GM21737 (cell line): Measurements from ENCODE around the gene PKD2.
"Not testable (repeated sequence)": the region's sequence is repeated elsewhere in the genome, so short reads cannot be mapped to it uniquely, and the experiment has no call there.

Experiments
- ATAC-seq: cut with Tn5 transposase; IDR thresholded peaks from one replicate; pipeline ENCODE4 v1.9.1; 2021; ENCODE audit warnings: mild to moderate bottlenecking, moderate library complexity; ENCODE audit not compliant: unreplicated experiment

Gene PKD2

GRCh38 chr4:87985887-87986200, 21.6 kb upstream of the PKD2 start:
- ATAC-seq: no peak

- no peak for ATAC-seq
Observed at GRCh38 chr4:87986508-87986907, 20.9 kb upstream of the PKD2 start.

GRCh38 chr4:87989765-87990164, 17.7 kb upstream of the PKD2 start:
- no peak for ATAC-seq

GRCh38 chr4:87995435-87995834, 12.0 kb upstream of the PKD2 start:
- ATAC-seq: no peak

- ATAC-seq: not testable (repeated sequence)
Observed at GRCh38 chr4:87999191-87999691, 8.2 kb upstream of the PKD2 start.

GRCh38 chr4:88001871-88002270, 5.6 kb upstream of the PKD2 start:
- ATAC-seq: no peak

- ATAC-seq: no peak
Observed at GRCh38 chr4:88002786-88003185, 4.6 kb upstream of the PKD2 start.

- ATAC-seq: no peak
Observed at GRCh38 chr4:88003261-88003660, 4.2 kb upstream of the PKD2 start.

- no peak for ATAC-seq
Observed at GRCh38 chr4:88005076-88005475, 2.4 kb upstream of the PKD2 start.

- no peak for ATAC-seq
Observed at GRCh38 chr4:88005946-88006345, 1.5 kb upstream of the PKD2 start.

- no peak for ATAC-seq
Observed at GRCh38 chr4:88006956-88007303, 505 bp upstream of the PKD2 start.

- ATAC-seq: peak; percentile 33
Observed at GRCh38 chr4:88008122-88008742, 797 bp downstream of the PKD2 start.

GRCh38 chr4:88008743-88009171, 1.3 kb downstream of the PKD2 start:
- no peak for ATAC-seq

GRCh38 chr4:88009871-88010270, 2.4 kb downstream of the PKD2 start:
- no peak for ATAC-seq

GRCh38 chr4:88010966-88011365, 3.5 kb downstream of the PKD2 start:
- no peak for ATAC-seq

- peak; percentile 51 for ATAC-seq
Observed at GRCh38 chr4:88012647-88013046, 5.2 kb downstream of the PKD2 start.

GRCh38 chr4:88014386-88014905, 7.0 kb downstream of the PKD2 start:
- ATAC-seq: no peak

- no peak for ATAC-seq
Observed at GRCh38 chr4:88015659-88016295, 8.3 kb downstream of the PKD2 start.

- ATAC-seq: no peak
Observed at GRCh38 chr4:88017516-88018297, 10.3 kb downstream of the PKD2 start.

- no peak for ATAC-seq
Observed at GRCh38 chr4:88018466-88018865, 11.0 kb downstream of the PKD2 start.

- no peak for ATAC-seq
Observed at GRCh38 chr4:88021824-88022223, 14.4 kb downstream of the PKD2 start.

GRCh38 chr4:88022289-88022688, 14.9 kb downstream of the PKD2 start:
- no peak for ATAC-seq
